OCI-LY7 (cell line): ENCODE measurements around the gene ENKD1.

ENCODE experiments used
- EZH2phosphoT487 ChIP-seq: fragments of 200-600 bp; sonication (generic); IDR thresholded peaks from 2 replicates; pipeline ENCODE4 v1.6.1; 2018; ENCODE audit warnings: low read depth, borderline replicate concordance, mild to moderate bottlenecking, mixed run types, antibody characterized with exemption, low read length, moderate library complexity, mixed read lengths
- TF ChIP-seq, protein P1 (sequence below): fragments of 200-600 bp; sonication (generic); conservative IDR thresholded peaks from 2 replicates; pipeline ENCODE4 v1.5.1; 2014; ENCODE audit warnings: mild to moderate bottlenecking, antibody characterized with exemption, low read length, moderate library complexity, mixed read lengths

DNA sequence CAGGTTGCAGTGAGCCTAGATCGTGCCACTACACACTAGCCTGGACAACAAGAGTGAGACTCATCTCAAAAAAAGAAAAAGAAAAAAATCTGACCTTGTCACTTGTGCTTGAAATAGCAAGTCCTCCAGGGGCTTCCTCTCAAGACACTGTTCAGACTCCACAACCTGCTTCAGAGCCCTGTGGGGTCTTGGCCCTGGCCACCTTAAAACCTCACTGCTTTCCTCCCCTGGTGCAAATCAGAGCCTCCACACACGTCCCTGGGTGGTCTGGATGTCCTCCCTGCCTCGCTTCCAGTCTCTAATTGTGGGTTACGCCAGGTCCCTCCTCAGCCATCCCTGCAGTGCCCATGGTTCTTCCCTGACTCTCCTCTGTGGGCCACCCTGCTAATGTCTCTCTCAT, 11.2 kb downstream of the ENKD1 start:
- TF ChIP-seq, protein P1, sequence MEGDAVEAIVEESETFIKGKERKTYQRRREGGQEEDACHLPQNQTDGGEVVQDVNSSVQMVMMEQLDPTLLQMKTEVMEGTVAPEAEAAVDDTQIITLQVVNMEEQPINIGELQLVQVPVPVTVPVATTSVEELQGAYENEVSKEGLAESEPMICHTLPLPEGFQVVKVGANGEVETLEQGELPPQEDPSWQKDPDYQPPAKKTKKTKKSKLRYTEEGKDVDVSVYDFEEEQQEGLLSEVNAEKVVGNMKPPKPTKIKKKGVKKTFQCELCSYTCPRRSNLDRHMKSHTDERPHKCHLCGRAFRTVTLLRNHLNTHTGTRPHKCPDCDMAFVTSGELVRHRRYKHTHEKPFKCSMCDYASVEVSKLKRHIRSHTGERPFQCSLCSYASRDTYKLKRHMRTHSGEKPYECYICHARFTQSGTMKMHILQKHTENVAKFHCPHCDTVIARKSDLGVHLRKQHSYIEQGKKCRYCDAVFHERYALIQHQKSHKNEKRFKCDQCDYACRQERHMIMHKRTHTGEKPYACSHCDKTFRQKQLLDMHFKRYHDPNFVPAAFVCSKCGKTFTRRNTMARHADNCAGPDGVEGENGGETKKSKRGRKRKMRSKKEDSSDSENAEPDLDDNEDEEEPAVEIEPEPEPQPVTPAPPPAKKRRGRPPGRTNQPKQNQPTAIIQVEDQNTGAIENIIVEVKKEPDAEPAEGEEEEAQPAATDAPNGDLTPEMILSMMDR: no peak
- no peak for TF ChIP-seq EZH2phosphoT487
